ENCODE measurements around the gene OLFML2B.
"Not testable (repeated sequence)": the region's sequence is repeated elsewhere in the genome, so short reads cannot be mapped to it uniquely, and the experiment has no call there.

OLFML2B gene

DNA sequence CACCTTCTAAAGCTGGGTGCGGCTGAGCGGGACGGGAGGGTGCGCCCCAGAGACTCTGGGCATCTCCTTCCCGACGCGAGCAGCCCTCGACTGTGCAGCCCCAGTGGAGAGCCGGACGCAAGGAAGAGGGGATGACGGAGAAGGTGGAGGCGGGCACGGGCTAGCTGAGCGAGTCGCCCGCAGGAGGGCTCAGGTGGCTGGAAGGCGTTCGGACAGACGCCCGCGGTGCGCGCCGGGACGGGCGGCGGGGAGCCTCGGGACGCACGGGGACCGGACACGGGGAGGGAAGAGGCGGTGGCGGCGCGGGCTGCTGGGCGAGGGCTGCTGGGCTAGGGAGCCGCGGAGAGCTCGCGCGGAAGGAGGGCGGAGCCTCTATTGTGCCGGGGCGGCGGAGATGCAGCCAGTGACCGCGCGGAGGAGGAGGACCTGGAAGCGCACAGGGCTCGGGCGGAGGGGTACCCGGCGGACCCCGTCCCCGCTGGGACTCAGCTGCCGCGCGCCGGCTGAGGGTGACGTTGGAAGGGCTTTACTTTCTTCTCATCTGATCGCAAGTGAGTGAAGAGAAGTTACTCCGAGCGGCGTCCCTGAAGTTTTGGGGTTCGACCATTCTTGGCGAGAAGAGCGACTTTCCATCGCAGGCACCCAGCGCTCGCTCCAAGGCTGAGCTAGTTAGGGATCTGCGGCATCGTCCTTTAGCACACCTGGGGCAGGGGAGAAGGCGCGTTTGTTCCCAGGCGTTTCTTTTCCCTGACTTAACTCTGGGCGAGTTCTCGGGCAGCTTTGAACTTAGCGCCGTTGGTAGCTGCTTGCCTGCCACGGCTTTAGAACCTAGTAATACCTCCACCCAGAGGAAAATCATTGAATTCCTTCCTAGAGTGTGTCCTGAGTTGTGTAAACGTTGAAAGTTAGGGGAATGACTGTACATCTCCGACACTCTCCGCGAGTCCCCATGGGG is at the start of gene OLFML2B:
TSS of gene OLFML2B (minus strand) at position 323 of the 955 bp plus-strand sequence. CDS start 439 bp downstream, outside the sequence.
- peak; percentile 54 for DNase-seq (ENCODE audit: low spot score)

DNA sequence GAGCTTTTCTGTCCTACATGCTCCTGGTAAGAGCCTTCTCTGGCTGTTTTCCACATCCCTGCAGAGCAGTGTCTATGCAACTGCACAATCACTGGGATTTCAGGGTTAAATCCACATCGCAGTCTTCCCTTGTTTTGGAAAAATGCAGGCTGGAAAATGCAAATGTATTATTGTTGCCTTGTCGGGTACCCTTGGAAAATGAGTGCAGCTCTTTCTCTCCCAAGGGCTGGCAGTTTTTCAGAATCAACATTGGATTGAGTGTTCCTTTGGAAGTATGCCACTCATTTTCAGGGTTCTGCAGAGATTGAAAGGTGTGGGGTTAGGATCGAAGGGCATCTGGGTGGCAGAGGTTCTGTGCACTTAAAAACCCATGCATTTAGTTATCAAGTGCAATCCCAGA is 49.1 kb upstream of the OLFML2B start:
- DNase-seq (ENCODE audit: low spot score), result no peak

- DNase-seq (ENCODE audit: low spot score), result no peak
Measured at GRCh38 chr1:162070825-162071224, 47.2 kb upstream of the OLFML2B start.

DNA sequence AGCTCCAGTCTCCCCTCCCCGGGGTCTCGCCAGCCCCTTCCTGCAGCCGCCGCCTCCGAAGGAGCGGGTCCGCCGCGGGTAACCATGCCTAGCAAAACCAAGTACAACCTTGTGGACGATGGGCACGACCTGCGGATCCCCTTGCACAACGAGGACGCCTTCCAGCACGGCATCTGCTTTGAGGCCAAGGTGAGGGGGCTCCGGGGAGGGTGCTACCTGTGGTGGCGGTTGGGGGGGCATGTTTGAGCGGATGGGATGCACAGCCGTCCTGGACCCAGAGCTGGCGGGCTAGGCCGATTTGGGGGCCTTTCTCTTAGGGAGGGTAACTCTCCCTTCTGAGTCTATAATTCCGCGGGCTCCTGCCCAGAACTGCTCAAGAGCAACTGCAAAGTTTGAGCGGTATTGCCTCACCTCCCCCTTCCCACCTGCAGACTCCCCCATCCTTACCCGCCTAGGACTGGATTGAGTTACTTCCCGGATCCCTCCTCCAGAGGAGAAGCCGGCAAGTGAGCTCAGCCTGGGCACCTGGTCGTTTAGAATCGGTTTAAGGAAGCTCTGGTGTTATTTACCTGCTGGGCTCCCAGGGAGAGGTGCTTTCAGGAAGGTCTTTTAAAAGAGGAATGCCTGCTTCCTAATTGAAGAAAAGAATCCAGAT is 46.6 kb upstream of the OLFML2B start:
- DNase-seq (ENCODE audit: low spot score), result no peak

DNA sequence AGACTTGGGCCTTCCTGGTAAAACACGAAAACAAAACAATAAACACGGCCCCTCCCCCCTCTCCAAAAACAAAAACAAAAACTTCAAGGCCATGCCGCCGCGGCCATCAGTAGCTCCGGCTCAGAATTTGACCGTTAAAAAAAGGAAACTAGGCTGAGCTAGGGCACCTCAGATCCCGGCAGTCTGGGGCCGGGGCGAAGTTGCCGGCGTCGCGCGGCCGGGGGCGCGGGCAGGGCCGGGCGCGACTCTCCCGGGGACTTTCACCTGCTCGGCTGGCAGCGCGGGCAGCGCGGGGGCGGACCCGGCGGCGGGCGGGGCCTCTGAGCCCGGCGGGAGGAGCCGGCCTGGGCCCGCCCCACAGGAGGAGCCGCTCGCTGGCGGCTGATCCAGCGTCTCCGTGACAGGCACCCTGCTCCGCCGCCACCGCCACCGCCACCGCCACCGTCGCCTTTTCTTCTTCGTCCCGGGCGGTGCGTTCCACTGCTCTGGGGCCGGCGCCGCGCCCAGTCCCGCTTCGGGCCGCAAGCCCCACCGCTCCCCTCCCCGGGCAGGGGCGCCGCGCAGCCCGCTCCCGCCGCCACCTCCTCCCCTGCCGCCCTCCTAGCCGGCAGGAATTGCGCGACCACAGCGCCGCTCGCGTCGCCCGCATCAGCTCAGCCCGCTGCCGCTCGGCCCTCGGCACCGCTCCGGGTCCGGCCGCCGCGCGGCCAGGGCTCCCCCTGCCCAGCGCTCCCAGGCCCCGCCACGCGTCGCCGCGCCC is 45.8 kb upstream of the OLFML2B start, which contains the start of gene NOS1AP:
TSS of gene NOS1AP (plus strand) at position 358 of the 760 bp plus-strand sequence. CDS start 487 bp downstream, outside the sequence.
- peak; percentile 80 for DNase-seq (ENCODE audit: low spot score)

GRCh38 chr1:162068301-162068700 is 44.6 kb upstream of the OLFML2B start:
- DNase-seq (ENCODE audit: low spot score), result no peak

- no peak for DNase-seq (ENCODE audit: low spot score)
Measured at GRCh38 chr1:162067466-162067865, 43.8 kb upstream of the OLFML2B start.

- not testable (repeated sequence) for DNase-seq (ENCODE audit: low spot score)
Measured at GRCh38 chr1:162066836-162067235, 43.2 kb upstream of the OLFML2B start.

GRCh38 chr1:162065016-162065415 is 41.3 kb upstream of the OLFML2B start:
- DNase-seq (ENCODE audit: low spot score), result no peak

- DNase-seq (ENCODE audit: low spot score), result no peak
Measured at GRCh38 chr1:162062542-162063015, 38.9 kb upstream of the OLFML2B start.

GRCh38 chr1:162060314-162060713 is 36.6 kb upstream of the OLFML2B start:
- no peak for DNase-seq (ENCODE audit: low spot score)

DNA sequence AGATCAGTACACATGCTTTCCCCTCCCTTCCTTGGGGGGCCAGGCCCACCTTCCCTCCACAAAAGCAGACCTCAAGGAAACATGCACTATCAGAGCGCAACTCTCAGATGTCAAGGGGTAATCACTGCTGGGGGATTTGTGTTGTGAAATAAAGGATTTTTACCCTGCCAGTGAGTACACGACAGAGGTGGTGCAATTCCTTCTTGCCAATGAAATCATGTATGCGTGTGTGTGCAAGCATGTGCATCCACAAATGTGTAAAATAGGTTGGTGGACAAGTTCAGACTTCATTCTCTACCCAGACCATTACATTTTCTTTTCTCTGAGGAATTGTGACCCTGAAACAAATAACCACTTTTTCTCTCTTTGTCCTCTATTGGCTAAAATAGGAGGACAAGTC is 36.1 kb upstream of the OLFML2B start:
- DNase-seq (ENCODE audit: low spot score), result no peak

DNA sequence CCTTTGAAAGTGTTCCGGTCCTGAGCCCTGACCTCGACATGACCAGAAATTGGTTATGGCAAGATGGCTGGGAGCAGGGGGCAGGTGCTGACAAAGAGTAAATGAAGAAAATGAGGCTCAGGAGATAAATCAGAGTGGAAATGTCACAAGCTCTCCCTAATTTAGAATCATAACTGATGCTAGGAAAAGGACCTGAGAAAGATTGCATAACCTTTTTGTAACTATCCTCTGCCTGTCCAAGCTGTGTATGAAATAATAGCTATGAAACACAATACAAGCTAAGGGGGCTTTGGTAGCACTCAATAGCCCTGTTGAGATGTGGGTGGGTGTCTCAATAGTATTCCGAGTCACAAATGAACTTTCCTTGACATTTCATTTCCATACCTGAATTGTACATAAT is 32.9 kb upstream of the OLFML2B start:
- no peak for DNase-seq (ENCODE audit: low spot score)

DNA sequence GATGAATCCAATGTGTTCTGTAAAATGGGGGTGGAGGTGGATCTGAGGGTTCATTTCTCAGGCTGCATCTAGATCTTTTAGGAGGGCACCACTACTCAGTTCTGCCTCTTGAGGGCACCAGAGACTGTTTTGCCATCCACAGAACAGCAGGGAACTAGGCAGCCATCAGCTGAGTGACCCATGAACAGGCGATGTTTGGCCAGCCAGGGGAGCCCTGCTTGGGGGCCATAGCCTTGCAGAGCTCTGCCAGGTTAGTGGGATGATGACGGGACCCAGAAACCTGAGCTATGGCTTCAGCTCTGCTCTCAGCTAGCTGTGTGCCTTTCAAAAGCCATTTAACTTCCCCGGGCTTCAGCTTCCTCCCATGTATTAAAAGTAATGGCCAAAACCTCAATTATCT is 32.4 kb upstream of the OLFML2B start:
- DNase-seq (ENCODE audit: low spot score), result peak; percentile 42

GRCh38 chr1:162055062-162055461 is 31.4 kb upstream of the OLFML2B start:
- DNase-seq (ENCODE audit: low spot score), result no peak

DNA sequence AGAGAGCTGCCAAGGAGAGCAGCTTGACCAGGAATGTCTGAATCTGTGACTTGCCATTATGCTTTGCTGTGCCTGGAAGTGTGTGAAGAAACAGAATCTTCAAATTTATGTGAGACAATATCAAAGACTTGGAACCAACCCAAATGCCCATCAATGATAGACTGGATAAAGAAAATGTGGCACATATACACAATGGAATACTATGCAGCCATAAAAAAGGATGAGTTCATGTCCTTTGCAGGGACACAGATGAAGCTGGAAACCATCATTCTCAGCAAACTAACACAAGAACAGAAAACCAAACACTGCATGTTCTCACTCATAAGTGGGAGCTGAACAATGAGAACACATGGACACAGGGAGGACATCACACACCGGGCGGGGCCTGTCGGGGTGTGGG is 30.3 kb upstream of the OLFML2B start:
- not testable (repeated sequence) for DNase-seq (ENCODE audit: low spot score)

GRCh38 chr1:162046921-162047320 is 23.3 kb upstream of the OLFML2B start:
- no peak for DNase-seq (ENCODE audit: low spot score)

- DNase-seq (ENCODE audit: low spot score), result no peak
Measured at GRCh38 chr1:162042361-162042760, 18.7 kb upstream of the OLFML2B start.

GRCh38 chr1:162040657-162041056 is 17.0 kb upstream of the OLFML2B start:
- DNase-seq (ENCODE audit: low spot score), result peak; percentile 21

- DNase-seq (ENCODE audit: low spot score), result no peak
Measured at GRCh38 chr1:162040001-162040400, 16.3 kb upstream of the OLFML2B start.

DNA sequence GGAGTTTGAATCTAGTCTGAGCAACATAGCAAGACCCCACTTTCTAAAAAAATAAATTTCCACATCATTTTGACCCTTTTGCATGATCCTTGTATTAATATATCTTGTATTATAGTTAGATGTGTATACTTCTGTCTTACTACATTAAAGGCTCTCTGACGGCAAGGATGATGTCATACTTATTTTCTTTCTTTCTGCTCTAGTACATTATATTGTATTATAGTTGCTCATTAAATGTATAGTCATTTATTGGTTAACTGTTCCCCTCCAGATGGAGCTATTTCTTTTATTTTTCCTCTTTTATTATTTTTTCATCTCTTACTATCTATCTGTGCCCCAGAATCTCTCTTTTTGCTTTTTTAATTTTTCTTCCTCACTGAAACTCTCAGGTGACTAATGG is 15.0 kb upstream of the OLFML2B start:
- no peak for DNase-seq (ENCODE audit: low spot score)

GRCh38 chr1:162036163-162036562 is 12.5 kb upstream of the OLFML2B start:
- no peak for DNase-seq (ENCODE audit: low spot score)

Measured in hematopoietic multipotent progenitor cell treated with erythropoietin and hydrocortisone succinate and interleukin-3 and kit ligand, for 15 days (in vitro differentiated cells).